HG03469 (cell line): ENCODE results near the gene MKRN2OS.
"Not testable (repeated sequence)": the region's sequence is repeated elsewhere in the genome, so short reads cannot be mapped to it uniquely, and the experiment has no call there.

ENCODE experiments used
- ATAC-seq: cut with Tn5 transposase; IDR thresholded peaks from one replicate; pipeline ENCODE4 v1.9.1; 2021; ENCODE audit warnings: mild to moderate bottlenecking, moderate library complexity, moderate number of reproducible peaks; ENCODE audit not compliant: unreplicated experiment

Gene MKRN2OS

DNA sequence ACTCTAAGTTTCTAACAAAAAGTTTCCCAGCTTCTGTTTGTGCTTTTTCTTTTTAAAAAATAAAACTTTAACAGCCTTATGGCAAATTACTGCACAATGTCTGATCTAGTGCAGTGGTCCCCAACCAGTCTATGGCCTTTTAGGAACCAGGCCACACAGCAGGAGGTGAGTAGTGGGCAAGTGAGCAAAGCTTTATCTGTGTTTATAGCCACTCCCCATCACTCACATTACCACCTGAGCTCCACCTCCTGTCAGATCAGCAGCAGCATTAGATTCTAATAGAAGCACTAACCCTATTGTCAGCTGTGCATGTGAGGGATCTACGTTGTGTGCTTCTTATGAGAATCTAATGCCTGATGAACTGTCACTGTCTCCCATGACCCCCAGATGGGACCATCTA lies 17.2 kb upstream of the MKRN2OS start:
- ATAC-seq: no peak

DNA sequence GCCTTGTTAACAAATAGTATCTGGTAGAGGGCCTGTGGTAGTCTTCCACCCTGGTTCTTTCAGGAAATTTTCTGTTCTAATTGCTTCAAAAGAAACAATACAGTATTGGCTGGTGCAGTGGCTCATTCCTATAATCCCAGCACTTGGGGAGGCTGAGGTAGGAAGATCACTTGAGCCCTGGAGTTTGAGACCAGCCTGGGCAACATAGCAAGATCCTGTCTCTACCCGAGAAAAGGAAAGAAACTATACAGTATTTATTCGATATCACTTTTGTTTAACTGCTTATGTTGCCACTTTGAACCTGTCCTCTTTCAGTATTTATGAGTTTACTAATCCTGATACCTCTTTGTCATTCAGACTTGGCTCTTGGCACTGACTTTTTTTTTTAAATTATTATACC lies 16.1 kb upstream of the MKRN2OS start:
- no peak for ATAC-seq

DNA sequence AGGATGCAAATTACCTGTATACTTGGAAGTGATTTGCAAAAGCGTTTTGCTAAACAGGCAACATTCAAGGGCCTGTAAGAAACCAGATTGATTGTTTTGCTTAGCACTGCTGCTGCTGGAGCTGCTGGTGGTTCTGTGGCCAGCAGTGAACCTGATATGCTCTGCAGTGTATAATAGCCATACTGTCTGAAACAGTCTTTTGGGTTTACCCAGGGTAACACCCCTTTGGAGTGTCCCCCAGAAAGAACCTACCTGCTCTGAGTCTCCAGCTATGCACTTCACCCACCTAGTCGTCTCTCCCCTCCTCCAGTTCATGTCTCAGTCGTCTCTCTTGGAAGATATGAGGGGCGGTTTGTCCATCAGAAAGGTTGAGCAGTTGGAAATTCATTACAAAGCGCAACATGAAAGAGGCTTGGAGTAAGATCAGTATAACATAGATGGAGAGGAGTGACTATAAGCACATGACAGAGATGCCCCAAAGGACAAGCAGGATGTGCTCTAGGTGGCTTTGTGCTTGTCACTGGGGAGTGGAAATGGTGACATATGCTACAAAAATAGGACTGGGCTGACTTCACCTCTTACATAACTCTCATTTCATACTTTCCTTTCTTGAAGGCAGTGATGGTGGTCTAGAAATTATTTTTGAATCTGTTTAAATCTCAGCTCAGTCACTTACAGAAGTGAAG lies 15.3 kb upstream of the MKRN2OS start:
- ATAC-seq: peak; percentile 34

DNA sequence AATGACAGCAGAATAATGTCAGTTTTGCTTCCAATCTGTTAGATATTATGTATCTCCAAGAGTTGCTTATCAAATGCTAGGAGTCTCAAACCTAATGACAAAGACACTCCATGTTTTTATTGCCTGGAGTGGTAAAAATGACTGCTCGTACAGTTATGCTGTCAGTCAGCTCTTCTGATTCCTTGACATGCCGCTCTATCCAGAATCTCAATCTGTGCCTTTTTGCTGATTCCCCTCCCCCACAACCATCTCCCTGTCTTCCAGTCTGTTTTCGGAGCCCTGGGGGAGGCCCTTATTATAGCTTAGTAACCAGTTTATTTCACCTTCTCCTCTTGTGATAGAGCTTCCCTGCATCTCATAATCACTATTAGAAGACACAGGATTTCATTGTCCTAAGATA lies 14.2 kb upstream of the MKRN2OS start:
- ATAC-seq: no peak

DNA sequence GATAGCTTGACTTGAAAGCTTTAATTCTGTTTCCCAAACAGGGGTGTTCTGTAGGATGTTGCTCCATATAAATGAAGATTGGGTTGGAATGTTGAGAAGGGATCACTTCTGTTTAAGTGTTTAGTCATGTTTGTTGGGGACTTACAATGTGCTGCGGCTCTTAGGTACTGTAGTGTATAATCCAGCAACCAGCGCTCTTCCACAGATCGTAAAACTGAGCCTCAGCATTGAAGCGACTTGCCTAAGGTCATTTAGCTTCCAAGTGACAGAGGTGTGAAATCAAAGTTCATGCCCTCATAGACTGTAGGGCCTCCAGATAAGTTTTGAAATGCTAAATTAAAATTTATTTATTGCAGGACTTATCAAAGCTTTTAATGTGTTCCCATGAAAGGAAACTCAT lies 13.4 kb upstream of the MKRN2OS start:
- ATAC-seq: no peak

DNA sequence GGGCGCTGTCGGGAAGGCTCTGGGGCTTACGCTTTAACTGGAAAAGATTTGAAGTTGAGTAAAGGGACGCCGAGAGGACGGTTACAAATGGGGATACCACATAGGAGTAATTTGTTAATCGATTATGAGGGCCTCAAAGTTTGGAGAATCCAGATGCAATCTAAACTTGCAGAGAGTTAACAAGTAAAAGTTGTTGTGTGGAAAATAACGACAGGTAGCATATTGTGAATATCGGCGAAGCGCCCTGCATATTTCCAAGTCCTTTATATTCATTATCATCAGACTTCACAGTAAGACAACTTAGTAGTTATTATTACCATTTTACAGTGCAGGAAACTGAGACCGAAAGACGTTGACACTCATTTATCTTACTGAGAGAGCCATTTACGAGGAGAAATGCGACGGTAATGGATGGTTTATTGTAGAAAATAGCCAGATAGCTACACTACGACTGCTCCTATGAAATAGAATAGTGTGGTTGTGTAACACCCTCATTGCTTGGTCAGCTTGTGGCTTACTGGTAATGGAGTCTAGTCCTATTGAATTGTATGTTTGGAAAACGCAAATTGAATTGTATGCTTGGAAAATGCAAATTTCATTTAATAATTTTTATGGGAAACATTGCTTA lies 12.3 kb upstream of the MKRN2OS start:
- ATAC-seq: no peak

DNA sequence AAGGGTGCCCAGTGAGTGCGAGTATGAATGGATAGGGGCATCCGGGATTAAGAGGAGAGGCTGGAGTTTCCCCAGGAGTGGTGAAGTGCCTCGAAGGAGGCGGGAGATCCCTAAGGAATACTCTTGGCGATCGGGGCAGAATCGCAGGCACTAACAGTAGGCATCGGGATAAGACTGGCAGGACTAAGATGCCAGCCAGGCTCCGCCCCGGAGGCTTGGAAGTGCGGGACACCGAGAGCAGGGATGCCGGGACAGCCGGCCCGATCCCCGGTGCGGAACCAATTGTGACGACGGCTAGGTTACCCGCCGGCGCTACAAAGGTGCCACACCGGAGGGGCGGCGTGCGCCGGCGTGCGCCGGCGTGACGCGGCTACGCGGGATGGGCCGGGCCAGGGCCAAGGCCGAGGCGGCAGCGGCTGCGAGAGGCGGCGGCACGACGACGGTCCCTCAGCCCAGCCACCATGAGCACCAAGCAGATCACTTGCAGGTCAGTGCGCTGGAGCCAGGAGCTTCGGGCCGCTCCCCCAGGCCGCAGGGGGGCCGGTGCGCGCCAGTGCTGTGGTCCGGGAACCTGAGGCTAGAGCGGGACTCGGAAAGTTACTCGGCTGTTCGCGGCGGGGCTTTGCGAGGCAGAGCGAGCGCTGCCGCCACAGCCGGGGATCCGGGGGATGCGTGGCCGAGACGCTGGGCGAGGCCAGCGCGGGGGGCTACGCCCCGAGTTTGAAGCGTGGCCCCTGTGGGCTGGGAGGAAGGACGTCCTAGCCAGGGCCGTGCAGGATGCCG lies 11.6 kb upstream of the MKRN2OS start, which contains the start of gene MKRN2:
Gene MKRN2, plus strand, starts transcription at position 398 of the 783 bp plus-strand sequence. Its CDS starts 64 bp downstream, at position 462.
- peak; percentile 58 for ATAC-seq

DNA sequence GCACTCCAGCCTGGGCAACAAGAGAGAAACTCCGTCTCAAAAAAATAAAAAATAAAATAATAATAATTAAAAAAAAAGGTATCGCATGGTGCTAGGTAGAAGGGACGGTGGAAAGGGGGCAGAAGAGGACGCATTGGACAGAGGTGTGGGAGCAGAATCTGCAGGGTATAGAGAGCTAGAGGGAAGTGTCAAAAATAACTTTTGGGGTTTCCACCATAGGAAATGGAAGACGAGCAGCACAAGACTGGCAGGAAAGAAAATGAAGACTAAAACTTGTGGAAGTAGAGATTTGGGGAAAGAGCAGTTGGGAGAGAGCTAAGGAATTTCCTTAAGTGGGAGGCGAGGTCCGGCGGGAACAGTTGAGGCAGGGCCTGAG lies 11.0 kb upstream of the MKRN2OS start:
- ATAC-seq: no peak

DNA sequence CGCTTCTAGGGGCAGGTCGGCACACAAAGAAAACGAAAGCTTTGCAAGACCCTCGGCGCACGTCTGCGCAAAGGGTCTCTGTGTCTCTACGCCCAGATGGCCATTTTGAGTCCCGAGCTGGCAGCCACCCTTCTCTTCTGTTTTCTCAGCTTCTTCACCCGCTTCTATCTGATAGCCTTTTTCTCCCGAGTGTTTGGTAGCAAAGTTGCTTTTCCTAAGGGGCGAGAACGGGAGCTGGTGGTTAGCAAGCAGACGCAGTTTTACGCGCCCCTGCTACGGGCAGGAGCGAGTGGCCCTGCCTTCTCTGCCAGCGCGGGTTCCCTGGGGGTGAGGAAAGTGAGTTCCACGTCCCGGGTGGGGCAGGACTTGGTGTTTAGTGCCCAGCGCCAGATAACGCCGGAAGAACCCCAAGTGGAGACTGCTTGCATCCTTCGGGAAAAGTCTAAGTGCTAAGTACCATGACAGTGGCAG lies 8.7 kb upstream of the MKRN2OS start:
- no peak for ATAC-seq

DNA sequence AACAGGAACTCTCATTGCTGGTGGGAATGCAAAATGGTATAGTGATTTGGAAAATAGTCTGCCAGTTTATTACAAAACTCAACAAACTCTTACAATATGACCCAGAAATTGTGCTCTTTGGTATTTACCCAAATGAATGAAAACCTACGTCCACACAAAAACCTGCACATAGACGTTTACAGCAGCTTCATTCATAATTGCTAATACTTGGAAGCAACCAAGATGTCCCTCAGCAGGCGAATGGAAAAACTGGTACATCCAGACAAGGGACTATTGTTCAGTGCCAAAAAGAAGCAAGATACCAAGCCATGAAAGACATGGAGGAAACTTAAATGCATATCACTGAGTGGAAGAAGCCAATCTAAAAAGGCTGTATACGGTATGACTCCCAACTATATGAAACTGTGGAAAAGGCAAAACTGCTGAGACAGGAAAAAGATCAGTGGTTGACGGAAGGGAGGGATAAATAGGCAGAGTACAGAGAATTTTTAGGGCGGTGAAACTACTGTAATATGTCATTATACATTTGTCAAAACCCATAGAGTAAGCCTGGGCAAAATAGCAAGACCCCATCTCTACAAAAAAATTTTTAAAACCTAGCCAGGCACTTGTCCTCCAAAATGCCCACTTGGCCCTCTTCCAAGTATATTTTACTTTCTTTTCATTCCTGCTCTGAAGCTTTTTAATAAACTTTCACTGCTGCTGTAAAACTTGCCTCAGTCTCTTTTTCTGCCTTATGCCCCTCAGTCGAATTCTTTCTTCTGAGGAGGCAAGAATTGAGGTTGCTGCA lies 4.9 kb upstream of the MKRN2OS start:
- ATAC-seq: no peak

DNA sequence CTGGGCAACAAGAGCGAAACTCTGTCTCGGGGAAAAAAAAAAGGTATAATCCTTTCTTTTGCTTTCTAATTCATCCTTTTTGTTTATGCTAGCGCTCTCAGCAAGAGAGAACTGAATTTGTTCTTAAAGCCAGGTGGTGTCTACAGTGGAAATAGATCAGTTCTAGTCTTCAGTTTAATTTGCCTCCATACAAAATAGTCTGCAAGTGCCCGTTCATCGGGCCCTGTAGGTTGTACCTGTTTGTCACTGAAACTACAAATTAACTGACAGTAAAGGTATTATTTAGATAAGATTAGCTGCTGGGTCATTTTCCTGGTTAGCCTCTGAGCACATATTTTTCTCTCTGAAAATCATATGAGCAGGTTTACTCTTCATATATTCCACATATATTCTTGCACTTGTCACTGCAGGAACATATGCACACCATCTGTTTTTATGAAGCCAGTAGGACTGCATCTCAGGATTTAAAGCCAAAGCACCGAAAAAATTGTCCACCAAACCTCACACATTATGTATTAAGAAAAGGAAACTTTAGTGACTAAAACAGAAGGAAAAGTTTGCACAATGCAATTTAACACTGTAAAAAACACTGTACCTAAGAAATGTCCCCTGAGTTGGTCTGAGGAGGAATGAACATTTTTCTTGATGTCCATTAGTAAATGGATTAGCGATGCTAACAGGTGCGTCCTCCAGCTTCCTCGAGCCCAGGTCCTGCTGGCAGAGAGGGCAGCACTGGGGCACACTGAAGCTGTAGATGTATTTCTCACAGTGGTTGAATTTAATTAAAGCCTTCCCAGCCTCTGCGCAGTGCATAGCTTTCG lies 437 bp downstream of the MKRN2OS start:
- no peak for ATAC-seq

DNA sequence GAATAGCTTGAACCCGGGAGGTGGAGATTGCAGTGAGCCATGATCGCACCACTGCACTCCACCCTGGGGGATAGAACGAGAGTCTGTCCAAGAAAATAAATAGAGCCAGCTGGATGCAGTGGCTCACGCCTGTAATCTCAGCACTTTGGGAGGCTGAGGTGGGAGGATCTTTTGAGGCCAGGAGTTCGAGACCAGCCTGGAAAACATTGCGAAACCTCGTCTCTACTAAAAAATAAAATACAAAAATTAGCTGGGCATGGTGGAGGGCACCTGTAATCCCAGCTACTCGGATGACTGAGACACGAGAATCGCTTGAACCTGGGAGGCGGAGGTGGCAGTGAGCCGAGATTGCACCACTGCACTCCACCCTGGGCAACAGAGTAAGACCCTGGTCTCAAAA lies 1.8 kb downstream of the MKRN2OS start:
- not testable (repeated sequence) for ATAC-seq

DNA sequence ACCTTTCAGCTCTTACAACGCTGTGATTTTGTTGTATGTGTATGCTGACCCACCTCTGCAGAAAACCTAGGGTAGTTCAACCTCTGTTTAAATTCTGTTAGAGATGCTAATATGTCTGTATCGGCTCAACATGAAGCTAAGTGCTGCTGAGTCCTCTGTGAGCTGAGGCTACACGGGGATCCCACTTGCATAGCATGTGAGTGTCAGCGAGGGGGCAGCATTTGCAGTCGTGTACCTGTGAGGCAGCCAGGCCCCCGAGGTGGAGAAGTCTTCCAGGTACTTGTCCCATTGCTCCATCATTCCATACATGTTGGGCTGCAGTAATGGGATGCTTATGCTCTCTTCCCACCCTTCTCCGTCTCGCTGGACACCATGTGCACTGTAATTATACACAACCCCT lies 3.7 kb downstream of the MKRN2OS start:
- no peak for ATAC-seq

DNA sequence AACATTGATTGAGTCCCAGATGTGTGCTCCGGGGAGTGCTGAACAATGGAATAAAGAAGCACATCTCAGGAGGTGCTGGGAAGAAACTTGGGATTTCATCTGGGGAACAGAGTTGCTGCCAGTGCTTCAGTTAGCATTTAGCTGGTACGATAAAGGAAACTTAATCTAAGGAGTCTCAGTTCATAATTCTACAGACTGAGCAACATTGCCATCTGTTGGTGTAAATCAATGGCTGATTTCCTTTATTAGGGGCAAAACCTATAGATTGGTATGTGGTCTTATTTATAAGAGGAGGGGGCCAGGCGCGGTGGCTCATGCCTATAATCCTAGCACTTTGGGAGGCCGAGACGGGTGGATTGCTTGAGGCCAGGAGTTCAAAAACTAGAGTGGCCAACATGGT lies 8.9 kb downstream of the MKRN2OS start:
- ATAC-seq: no peak

DNA sequence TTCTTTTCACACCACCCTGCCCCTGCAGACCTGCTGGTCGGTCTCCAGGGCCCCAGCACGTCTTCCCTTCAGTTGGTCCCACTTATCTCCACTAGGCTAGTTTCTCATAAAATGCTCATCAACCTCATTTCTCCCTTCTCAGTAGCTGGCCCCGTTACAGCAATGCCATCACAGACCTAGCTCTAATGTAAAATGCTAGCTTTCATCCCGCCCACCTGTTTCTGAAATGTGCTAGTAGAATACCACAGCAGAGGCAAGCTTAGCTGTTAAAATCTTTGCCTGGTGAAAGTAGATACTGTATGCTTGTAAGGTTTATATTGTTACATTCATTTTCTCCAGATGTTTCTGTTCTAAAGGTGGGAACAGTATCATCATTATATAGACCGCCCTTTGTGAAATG lies 13.1 kb downstream of the MKRN2OS start:
- no peak for ATAC-seq

DNA sequence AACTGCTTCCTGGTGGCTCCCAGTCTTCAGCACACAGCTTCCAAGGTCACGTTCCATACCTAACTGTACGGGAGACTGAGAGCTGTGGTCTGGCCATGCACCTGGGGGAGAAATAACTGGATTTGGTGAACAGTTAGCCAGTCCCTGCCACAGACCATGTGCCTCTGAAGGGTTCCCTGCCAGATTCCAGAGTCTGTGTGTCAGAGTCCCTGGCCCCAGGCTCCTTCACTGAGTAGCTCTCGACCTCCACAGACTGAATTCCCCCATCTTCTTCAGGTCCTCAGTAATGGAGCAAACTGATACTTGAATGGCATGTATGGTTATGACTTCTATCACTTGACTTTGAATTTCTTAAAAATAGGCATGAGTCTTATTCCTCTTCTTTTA lies 17.5 kb downstream of the MKRN2OS start:
- no peak for ATAC-seq

DNA sequence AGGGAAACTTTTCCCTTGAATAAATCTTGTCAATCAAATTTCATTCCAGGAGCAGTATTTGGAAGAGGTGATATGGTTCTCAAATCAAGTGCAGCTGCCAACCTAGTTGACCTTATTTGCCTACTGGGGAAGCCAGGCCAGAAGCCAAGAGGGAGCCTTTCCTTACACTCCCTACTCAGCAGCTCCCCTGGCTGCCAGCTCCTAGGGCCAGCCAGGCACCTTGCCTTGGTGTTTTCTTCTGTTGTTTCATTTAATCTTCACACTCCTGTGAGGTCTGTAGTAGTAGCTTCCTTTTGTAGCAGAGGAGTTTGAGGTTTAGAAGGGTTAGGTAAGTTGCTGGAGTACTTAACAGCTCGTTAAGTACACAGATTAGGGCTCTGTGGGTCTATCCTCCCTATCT lies 22.6 kb downstream of the MKRN2OS start:
- no peak for ATAC-seq

DNA sequence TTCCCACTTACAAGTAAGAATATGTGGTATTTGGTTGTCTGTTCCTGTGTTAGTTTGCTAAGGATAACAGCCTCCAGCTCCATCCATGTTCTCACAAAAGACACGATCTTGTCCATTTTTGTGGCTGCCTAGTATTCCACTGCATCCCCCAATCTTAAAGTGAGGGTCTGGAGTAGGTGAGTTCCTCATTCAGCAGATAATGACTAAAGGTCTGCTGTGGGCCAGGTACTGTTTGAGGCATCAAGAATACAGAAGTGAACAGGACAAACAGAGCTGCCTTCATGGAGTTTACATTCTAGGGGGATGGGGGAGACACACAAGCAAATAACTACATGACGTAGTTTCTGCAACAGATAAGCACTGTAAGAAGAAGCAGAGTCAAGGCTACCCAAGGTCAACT lies 24.3 kb downstream of the MKRN2OS start:
- ATAC-seq: no peak

DNA sequence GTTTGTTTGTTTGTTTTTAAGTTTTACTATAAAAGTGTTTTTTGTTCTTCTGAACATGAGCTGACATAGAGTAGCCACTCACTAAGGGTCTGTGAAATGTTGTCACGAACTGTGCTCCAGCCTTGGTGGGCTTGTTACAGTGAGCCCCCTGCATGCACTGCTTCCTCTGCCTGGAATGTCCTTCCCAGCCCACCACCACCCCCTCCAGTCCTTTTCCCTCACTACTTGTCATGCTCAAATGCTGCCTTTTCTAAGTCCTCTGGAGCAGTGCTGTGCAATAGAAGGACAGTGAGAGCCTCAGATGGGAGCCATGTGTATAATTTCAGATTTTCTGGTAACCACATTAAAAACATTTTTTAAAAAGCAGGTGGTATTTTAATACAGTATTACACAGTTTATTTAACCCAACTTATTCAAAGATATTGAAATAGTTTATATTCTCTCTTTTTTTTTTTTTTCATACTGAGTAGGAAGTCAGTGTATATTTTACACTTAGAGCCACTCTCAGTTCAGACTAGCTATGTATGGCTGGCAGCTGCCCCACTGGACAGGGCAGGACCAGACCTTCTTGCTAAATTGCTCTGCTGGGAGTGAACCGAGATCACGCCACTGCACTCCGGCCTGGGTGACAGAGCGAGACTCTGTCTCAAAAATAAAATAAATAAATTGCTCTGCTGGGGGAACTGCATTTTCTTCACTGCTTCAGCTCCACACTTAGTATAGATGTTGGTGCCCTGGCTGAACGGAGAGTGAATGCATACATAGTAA lies 26.9 kb downstream of the MKRN2OS start:
- no peak for ATAC-seq

DNA sequence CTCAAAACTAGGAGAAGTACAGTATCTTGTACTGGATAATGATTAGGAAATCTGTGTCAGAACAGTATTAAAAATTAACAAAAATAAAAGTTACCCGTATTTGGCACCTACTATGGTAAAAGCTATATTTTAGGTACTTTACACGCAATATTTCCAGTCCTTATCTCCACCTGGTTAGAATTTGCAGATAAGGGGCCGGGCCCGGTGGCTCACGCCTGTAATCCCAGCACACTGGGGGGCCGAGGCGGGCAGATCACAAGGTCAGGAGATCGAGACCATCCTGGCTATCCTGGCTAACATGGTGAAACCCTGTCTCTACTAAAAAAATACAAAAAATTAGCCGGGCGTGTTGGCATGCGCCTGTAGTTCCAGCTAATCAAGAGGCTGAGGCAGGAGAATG lies 28.4 kb downstream of the MKRN2OS start:
- no peak for ATAC-seq
